GM13976 (cell line): ENCODE data around the gene NGB.

Experiments used
- DNase-seq: peaks from one replicate; pipeline ENCODE4 v3.0.0; 2012; ENCODE audit warnings: low spot score
- CTCF ChIP-seq: IDR thresholded peaks from 2 replicates; pipeline ENCODE4 v1.5.1; 2012; ENCODE audit warnings: borderline replicate concordance, mild to moderate bottlenecking; ENCODE audit not compliant: insufficient read depth; ENCODE audit errors: extremely low read depth, missing control alignments, control extremely low read depth
- in situ Hi-C: fragments of 300-500 bp; cut with MboI; formaldehyde crosslinking; loops from one replicate; pipeline ENCODE4 v1.12.0; 2022; ENCODE audit warnings: low sequenced_read_pairs, mixed read lengths, inconsistent platforms; ENCODE audit not compliant: unreplicated experiment

NGB gene

GRCh38 chr14:77275041-77275580 lies 4.1 kb upstream of the NGB start:
- in situ Hi-C loops = no loop called here
- no peak for TF ChIP-seq CTCF
- DNase-seq = no peak

- no peak for TF ChIP-seq CTCF
- in situ Hi-C loops = no loop called here
- no peak for DNase-seq
These were observed 2.8 kb upstream of the NGB start for GRCh38 chr14:77273796-77274195.

- in situ Hi-C loops = no loop called here
- DNase-seq = no peak
- TF ChIP-seq CTCF = no peak
These were observed 1.3 kb upstream of the NGB start for GRCh38 chr14:77272261-77272660.

GRCh38 chr14:77270361-77271112 lies 469 bp downstream of the NGB start:
- in situ Hi-C loops = no loop called here
- peak; percentile 39 for DNase-seq
- TF ChIP-seq CTCF = no peak

GRCh38 chr14:77268989-77269600 lies 1.9 kb downstream of the NGB start:
- TF ChIP-seq CTCF = no peak
- in situ Hi-C loops = no loop called here
- peak; percentile 27 for DNase-seq

GRCh38 chr14:77267937-77268699 lies 2.9 kb downstream of the NGB start:
- no peak for TF ChIP-seq CTCF
- in situ Hi-C loops = no loop called here
- DNase-seq = no peak
